ENCODE measurements around the gene CSNK1A1.

GRCh38 chr5:149464796-149465489 lies 86.3 kb downstream of the CSNK1A1 start:
- no peak for TF ChIP-seq EZH2 (IDR thresholded peaks at IDR 0.05; ENCODE audit: low read depth)
- TF ChIP-seq CTCF (conservative IDR thresholded peaks at IDR 0.05), result no peak
